ENCODE results near the gene MOB3B.
"Not testable (repeated sequence)": the region's sequence is repeated elsewhere in the genome, so short reads cannot be mapped to it uniquely, and the experiment has no call there.

MOB3B gene

GRCh38 chr9:27422279-27422834, 107.3 kb downstream of the MOB3B start:
- H3K9me3 ChIP-seq (ENCODE audit: control insufficient read depth, insufficient read depth, low read depth, low read length): no peaks in the 10 kb centered on the region
- H3K36me3 ChIP-seq (ENCODE audit: control insufficient read depth, insufficient read depth, low read length): no peaks in the 10 kb centered on the region
- H3K4me1 ChIP-seq (ENCODE audit: control insufficient read depth, insufficient read depth, low read length): peaks cover 34% of the 10 kb centered on the region
- H3K4me3 ChIP-seq (ENCODE audit: low read depth, low read length): no peak overlapping the region
- no peak overlapping the region for H3K9ac ChIP-seq (ENCODE audit: low read length)
- no peak overlapping the region for H3K27ac ChIP-seq (ENCODE audit: low read depth, low read length)
- no peaks in the 10 kb centered on the region for H3K27me3 ChIP-seq (ENCODE audit: control insufficient read depth, insufficient read depth, low read length)

DNA sequence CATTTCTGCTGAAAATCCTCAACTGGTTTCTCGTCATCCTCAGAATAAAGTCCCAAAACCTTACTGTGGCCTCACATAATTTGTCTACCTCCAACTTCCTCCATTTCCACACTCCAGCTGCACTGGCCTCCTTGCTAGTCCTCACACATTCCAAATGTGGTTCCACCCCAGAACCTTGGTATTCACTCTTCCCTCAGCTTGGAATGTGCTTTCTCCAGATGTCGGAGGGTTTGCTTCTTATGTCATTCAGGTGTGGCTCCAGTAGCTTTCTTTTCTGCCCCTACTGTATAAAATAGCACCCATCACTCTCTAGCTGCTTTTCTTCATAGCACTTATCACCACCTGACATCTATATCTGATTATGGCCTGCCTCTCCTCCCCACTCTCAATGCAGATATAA, 108.0 kb downstream of the MOB3B start:
- Histone ChIP-seq H3K9ac (ENCODE audit: low read length) (no peak overlapping the region), H3K36me3 (ENCODE audit: control insufficient read depth, insufficient read depth, low read length) (no peaks in the 10 kb centered on the region), H3K27ac (ENCODE audit: low read depth, low read length) (no peak overlapping the region), H3K27me3 (ENCODE audit: control insufficient read depth, insufficient read depth, low read length) (no peaks in the 10 kb centered on the region), H3K9me3 (ENCODE audit: control insufficient read depth, insufficient read depth, low read depth, low read length) (no peaks in the 10 kb centered on the region), H3K4me3 (ENCODE audit: low read depth, low read length) (no peak overlapping the region), H3K4me1 (ENCODE audit: control insufficient read depth, insufficient read depth, low read length) (peaks cover 26% of the 10 kb centered on the region)

- H3K36me3 ChIP-seq (ENCODE audit: control insufficient read depth, insufficient read depth, low read length); H3K4me3 ChIP-seq (ENCODE audit: low read depth, low read length); H3K27ac ChIP-seq (ENCODE audit: low read depth, low read length); H3K9ac ChIP-seq (ENCODE audit: low read length); H3K9me3 ChIP-seq (ENCODE audit: control insufficient read depth, insufficient read depth, low read depth, low read length); H3K27me3 ChIP-seq (ENCODE audit: control insufficient read depth, insufficient read depth, low read length): not testable (repeated sequence)
- H3K4me1 ChIP-seq (ENCODE audit: control insufficient read depth, insufficient read depth, low read length): peaks cover 16% of the 10 kb centered on the region
Measured at GRCh38 chr9:27419558-27419957, 110.1 kb downstream of the MOB3B start.

- Histone ChIP-seq H3K9ac (ENCODE audit: low read length) (no peak overlapping the region), H3K27me3 (ENCODE audit: control insufficient read depth, insufficient read depth, low read length) (no peaks in the 10 kb centered on the region), H3K4me1 (ENCODE audit: control insufficient read depth, insufficient read depth, low read length) (no peaks in the 10 kb centered on the region), H3K27ac (ENCODE audit: low read depth, low read length) (no peak overlapping the region), H3K9me3 (ENCODE audit: control insufficient read depth, insufficient read depth, low read depth, low read length) (no peaks in the 10 kb centered on the region), H3K4me3 (ENCODE audit: low read depth, low read length) (no peak overlapping the region), H3K36me3 (ENCODE audit: control insufficient read depth, insufficient read depth, low read length) (no peaks in the 10 kb centered on the region)
Measured at GRCh38 chr9:27414220-27414761, 115.3 kb downstream of the MOB3B start.

- no peak overlapping the region for H3K4me3 ChIP-seq (ENCODE audit: low read depth, low read length)
- no peaks in the 10 kb centered on the region for H3K27me3 ChIP-seq (ENCODE audit: control insufficient read depth, insufficient read depth, low read length)
- H3K4me1 ChIP-seq (ENCODE audit: control insufficient read depth, insufficient read depth, low read length): 0 out of 2 replicates have a peak, but pooled peaks cover 2% of the 10 kb centered on the region
- H3K27ac ChIP-seq (ENCODE audit: low read depth, low read length): no peak overlapping the region
- H3K36me3 ChIP-seq (ENCODE audit: control insufficient read depth, insufficient read depth, low read length): no peaks in the 10 kb centered on the region
- no peak overlapping the region for H3K9ac ChIP-seq (ENCODE audit: low read length)
- H3K9me3 ChIP-seq (ENCODE audit: control insufficient read depth, insufficient read depth, low read depth, low read length): no peaks in the 10 kb centered on the region
Measured at GRCh38 chr9:27413511-27414219, 115.9 kb downstream of the MOB3B start.

DNA sequence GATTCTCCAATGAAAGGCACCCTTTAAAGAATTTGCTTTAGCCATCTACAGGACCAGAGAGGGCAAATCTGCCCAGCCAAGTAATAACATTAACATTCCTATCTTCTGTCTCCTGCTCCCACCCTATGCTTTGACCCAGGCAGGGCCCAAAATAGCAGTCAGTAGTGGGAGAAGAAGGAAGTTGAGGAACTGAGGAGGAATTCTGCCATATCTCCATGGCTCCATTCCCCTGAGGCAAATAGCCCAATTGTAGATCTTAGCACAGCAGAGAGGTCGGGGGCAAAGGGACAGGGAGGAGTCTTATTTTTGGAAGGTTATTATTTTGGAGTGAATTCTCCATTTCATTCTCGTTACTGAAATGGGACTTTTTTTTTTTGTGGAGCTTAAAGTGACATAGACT, 116.7 kb downstream of the MOB3B start:
- Histone ChIP-seq H3K4me1 (ENCODE audit: control insufficient read depth, insufficient read depth, low read length) (peaks cover 8% of the 10 kb centered on the region; the same call in 1 of the 2 replicates), H3K36me3 (ENCODE audit: control insufficient read depth, insufficient read depth, low read length) (no peaks in the 10 kb centered on the region), H3K9me3 (ENCODE audit: control insufficient read depth, insufficient read depth, low read depth, low read length) (no peaks in the 10 kb centered on the region), H3K27me3 (ENCODE audit: control insufficient read depth, insufficient read depth, low read length) (no peaks in the 10 kb centered on the region), H3K27ac (ENCODE audit: low read depth, low read length) (no peak overlapping the region), H3K4me3 (ENCODE audit: low read depth, low read length) (no peak overlapping the region), H3K9ac (ENCODE audit: low read length) (no peak overlapping the region)

DNA sequence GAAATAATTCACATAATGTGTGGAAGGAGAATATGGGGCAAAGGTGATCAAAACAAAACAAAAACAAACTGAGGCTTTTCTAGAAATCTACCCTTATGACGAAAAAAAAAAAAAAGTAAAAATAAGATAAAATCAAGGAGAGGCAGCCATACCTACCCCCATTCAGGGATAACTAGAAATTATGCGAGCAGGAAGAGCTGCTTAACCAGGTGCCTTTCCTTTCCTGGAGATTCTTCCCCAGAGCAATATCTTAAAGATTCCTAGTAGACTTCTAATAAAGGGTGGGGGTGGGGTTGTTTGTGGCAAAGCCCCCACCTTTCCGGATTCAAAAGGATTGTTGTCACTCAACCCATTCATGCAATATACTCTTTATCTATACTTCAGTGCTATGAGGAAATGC, 117.5 kb downstream of the MOB3B start:
- Histone ChIP-seq H3K4me1 (ENCODE audit: control insufficient read depth, insufficient read depth, low read length) (peaks cover 10% of the 10 kb centered on the region; the same call in 1 of the 2 replicates), H3K9ac (ENCODE audit: low read length) (no peak overlapping the region), H3K4me3 (ENCODE audit: low read depth, low read length) (no peak overlapping the region), H3K36me3 (ENCODE audit: control insufficient read depth, insufficient read depth, low read length) (no peaks in the 10 kb centered on the region), H3K27ac (ENCODE audit: low read depth, low read length) (no peak overlapping the region), H3K9me3 (ENCODE audit: control insufficient read depth, insufficient read depth, low read depth, low read length) (no peaks in the 10 kb centered on the region), H3K27me3 (ENCODE audit: control insufficient read depth, insufficient read depth, low read length) (no peaks in the 10 kb centered on the region)

- Histone ChIP-seq H3K36me3 (ENCODE audit: control insufficient read depth, insufficient read depth, low read length) (no peaks in the 10 kb centered on the region), H3K27me3 (ENCODE audit: control insufficient read depth, insufficient read depth, low read length) (no peaks in the 10 kb centered on the region), H3K27ac (ENCODE audit: low read depth, low read length) (no peak overlapping the region), H3K9me3 (ENCODE audit: control insufficient read depth, insufficient read depth, low read depth, low read length) (no peaks in the 10 kb centered on the region), H3K9ac (ENCODE audit: low read length) (no peak overlapping the region), H3K4me3 (ENCODE audit: low read depth, low read length) (no peak overlapping the region), H3K4me1 (ENCODE audit: control insufficient read depth, insufficient read depth, low read length) (peaks cover 10% of the 10 kb centered on the region; the same call in 1 of the 2 replicates)
Measured at GRCh38 chr9:27408482-27408881, 121.1 kb downstream of the MOB3B start.

DNA sequence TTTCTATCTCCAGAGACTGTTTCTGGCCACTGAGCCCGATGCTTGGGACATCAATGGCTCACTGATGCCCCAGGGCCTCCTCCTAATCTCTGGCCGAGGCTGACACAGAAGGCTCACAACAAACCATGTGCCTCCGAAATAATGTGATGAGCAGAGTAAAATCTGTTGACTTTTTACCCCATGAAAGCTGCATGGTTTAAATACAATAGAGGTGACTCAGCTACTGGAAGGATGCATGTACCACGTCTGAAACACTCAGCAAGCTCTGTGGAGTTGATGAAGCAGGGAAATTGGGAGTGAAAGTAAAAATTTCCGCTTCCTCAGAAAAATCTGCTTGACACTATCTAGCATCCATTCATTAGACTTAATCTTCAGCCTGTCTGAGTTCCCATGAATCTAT, 121.6 kb downstream of the MOB3B start:
- no peaks in the 10 kb centered on the region for H3K27me3 ChIP-seq (ENCODE audit: control insufficient read depth, insufficient read depth, low read length)
- peaks cover 10% of the 10 kb centered on the region; the same call in 1 of the 2 replicates for H3K4me1 ChIP-seq (ENCODE audit: control insufficient read depth, insufficient read depth, low read length)
- no peaks in the 10 kb centered on the region for H3K36me3 ChIP-seq (ENCODE audit: control insufficient read depth, insufficient read depth, low read length)
- H3K4me3 ChIP-seq (ENCODE audit: low read depth, low read length): no peak overlapping the region
- H3K9ac ChIP-seq (ENCODE audit: low read length): no peak overlapping the region
- no peak overlapping the region for H3K27ac ChIP-seq (ENCODE audit: low read depth, low read length)
- no peaks in the 10 kb centered on the region for H3K9me3 ChIP-seq (ENCODE audit: control insufficient read depth, insufficient read depth, low read depth, low read length)

- no peaks in the 10 kb centered on the region for H3K36me3 ChIP-seq (ENCODE audit: control insufficient read depth, insufficient read depth, low read length)
- H3K9ac ChIP-seq (ENCODE audit: low read length): no peak overlapping the region
- H3K4me3 ChIP-seq (ENCODE audit: low read depth, low read length): no peak overlapping the region
- peaks cover 10% of the 10 kb centered on the region; the same call in 1 of the 2 replicates for H3K4me1 ChIP-seq (ENCODE audit: control insufficient read depth, insufficient read depth, low read length)
- no peaks in the 10 kb centered on the region for H3K9me3 ChIP-seq (ENCODE audit: control insufficient read depth, insufficient read depth, low read depth, low read length)
- H3K27me3 ChIP-seq (ENCODE audit: control insufficient read depth, insufficient read depth, low read length): no peaks in the 10 kb centered on the region
- H3K27ac ChIP-seq (ENCODE audit: low read depth, low read length): no peak overlapping the region
Measured at GRCh38 chr9:27407491-27407890, 122.1 kb downstream of the MOB3B start.

GRCh38 chr9:27404661-27405060, 125.0 kb downstream of the MOB3B start:
- Histone ChIP-seq H3K9ac (ENCODE audit: low read length) (no peak overlapping the region), H3K36me3 (ENCODE audit: control insufficient read depth, insufficient read depth, low read length) (no peaks in the 10 kb centered on the region), H3K4me3 (ENCODE audit: low read depth, low read length) (no peak overlapping the region), H3K4me1 (ENCODE audit: control insufficient read depth, insufficient read depth, low read length) (peaks cover 14% of the 10 kb centered on the region), H3K27ac (ENCODE audit: low read depth, low read length) (no peak overlapping the region), H3K9me3 (ENCODE audit: control insufficient read depth, insufficient read depth, low read depth, low read length) (no peaks in the 10 kb centered on the region), H3K27me3 (ENCODE audit: control insufficient read depth, insufficient read depth, low read length) (no peaks in the 10 kb centered on the region)

Measured in HUES6 (cell line).